ENCODE results near the gene LRRFIP1. TPM values are rescaled to one million over a fixed set of nuclear protein-coding genes. Genes with fewer than 3 reads are reported as not detected.

The LRRFIP1 gene
- total and polyA plus RNA-seq, 2 of the 13 experiments (the other 11 are each of a cell fraction or from before 2014, with no cell fraction given), result 15.9 to 40.5 TPM

DNA sequence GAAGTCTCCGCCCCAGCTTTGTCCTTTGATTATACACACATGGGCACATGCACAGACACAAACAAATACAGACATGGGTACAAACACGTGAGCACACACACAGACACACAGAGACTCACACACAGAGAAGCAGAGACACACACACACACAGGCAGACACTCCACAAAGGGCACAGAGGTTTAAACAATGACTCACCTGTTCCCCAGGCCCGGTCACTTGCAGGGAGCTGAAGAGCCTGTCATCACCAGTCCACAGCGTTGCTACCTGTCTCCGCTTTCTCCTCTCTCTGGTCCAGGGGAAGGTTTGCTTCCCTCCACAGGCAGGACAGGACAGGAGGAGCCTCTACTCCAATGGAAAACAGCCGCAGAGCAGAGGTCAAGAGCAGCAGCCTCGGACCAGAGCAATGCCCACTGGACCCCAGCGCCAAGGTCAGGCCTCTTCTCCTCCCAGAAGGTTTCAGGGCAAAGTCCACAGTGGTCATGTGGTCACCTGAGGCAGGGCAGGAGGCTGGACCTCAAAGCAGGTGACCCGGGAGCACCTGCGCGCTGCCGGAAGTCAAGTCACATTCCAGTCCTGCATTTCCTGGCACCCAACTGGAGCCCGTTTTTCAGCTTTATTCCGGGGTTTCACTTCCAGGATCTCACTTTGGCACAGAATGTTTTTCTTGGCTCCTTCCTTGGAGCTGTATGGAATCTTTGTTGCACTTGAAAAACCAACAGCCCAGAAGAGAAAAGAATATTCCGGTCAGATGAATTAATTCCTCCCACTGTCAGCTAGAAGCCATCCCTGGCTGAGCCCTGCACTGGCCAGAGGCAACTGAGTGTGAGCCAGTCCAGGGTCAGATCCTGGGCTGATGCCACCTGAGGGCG is 36.9 kb upstream of the LRRFIP1 start, which contains the start of gene RAB17 (continued):
- TF ChIP-seq AGO1 (IDR thresholded peaks at IDR 0.05; ENCODE audit: low read depth, low read length, poor library complexity, severe bottlenecking) (peak; percentile 71), ZNF383 (CRISPR knock-in tag; IDR thresholded peaks at IDR 0.05; ENCODE audit: borderline replicate concordance) (peak; percentile 88; the same call in 1 of the 2 replicates), ZNF639 (CRISPR knock-in tag; conservative IDR thresholded peaks at IDR 0.05) (peak; percentile 63; the same call in 1 of the 2 replicates), CCAR2 (optimal IDR thresholded peaks at IDR 0.05; ENCODE audit: low read depth, low read length) (peak; percentile 8), TP53 (CRISPR knock-in tag; conservative IDR thresholded peaks at IDR 0.05) (no peak; the same call in 1 of the 2 replicates), ARID3A (IDR thresholded peaks at IDR 0.05; ENCODE audit: low read depth, low read length) (no peak), ZNF589 (CRISPR knock-in tag; conservative IDR thresholded peaks at IDR 0.05) (0 out of 2 replicates have a peak, but pooled peaks have one; percentile 74), HMG20B (CRISPR knock-in tag; conservative IDR thresholded peaks at IDR 0.05) (peak; percentile 74), ZFYVE20 (CRISPR knock-in tag; IDR thresholded peaks at IDR 0.05; ENCODE audit: borderline replicate concordance, low read depth) (no peak), RORA (CRISPR knock-in tag; IDR thresholded peaks at IDR 0.05) (no peak)
- TF ChIP-seq, protein P1, sequence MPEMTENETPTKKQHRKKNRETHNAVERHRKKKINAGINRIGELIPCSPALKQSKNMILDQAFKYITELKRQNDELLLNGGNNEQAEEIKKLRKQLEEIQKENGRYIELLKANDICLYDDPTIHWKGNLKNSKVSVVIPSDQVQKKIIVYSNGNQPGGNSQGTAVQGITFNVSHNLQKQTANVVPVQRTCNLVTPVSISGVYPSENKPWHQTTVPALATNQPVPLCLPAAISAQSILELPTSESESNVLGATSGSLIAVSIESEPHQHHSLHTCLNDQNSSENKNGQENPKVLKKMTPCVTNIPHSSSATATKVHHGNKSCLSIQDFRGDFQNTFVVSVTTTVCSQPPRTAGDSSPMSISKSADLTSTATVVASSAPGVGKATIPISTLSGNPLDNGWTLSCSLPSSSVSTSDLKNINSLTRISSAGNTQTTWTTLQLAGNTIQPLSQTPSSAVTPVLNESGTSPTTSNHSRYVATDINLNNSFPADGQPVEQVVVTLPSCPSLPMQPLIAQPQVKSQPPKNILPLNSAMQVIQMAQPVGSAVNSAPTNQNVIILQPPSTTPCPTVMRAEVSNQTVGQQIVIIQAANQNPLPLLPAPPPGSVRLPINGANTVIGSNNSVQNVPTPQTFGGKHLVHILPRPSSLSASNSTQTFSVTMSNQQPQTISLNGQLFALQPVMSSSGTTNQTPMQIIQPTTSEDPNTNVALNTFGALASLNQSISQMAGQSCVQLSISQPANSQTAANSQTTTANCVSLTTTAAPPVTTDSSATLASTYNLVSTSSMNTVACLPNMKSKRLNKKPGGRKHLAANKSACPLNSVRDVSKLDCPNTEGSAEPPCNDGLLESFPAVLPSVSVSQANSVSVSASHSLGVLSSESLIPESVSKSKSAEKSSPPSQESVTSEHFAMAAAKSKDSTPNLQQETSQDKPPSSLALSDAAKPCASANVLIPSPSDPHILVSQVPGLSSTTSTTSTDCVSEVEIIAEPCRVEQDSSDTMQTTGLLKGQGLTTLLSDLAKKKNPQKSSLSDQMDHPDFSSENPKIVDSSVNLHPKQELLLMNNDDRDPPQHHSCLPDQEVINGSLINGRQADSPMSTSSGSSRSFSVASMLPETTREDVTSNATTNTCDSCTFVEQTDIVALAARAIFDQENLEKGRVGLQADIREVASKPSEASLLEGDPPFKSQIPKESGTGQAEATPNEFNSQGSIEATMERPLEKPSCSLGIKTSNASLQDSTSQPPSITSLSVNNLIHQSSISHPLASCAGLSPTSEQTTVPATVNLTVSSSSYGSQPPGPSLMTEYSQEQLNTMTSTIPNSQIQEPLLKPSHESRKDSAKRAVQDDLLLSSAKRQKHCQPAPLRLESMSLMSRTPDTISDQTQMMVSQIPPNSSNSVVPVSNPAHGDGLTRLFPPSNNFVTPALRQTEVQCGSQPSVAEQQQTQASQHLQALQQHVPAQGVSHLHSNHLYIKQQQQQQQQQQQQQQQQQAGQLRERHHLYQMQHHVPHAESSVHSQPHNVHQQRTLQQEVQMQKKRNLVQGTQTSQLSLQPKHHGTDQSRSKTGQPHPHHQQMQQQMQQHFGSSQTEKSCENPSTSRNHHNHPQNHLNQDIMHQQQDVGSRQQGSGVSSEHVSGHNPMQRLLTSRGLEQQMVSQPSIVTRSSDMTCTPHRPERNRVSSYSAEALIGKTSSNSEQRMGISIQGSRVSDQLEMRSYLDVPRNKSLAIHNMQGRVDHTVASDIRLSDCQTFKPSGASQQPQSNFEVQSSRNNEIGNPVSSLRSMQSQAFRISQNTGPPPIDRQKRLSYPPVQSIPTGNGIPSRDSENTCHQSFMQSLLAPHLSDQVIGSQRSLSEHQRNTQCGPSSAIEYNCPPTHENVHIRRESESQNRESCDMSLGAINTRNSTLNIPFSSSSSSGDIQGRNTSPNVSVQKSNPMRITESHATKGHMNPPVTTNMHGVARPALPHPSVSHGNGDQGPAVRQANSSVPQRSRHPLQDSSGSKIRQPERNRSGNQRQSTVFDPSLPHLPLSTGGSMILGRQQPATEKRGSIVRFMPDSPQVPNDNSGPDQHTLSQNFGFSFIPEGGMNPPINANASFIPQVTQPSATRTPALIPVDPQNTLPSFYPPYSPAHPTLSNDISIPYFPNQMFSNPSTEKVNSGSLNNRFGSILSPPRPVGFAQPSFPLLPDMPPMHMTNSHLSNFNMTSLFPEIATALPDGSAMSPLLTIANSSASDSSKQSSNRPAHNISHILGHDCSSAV (CRISPR knock-in tag; IDR thresholded peaks at IDR 0.05; ENCODE audit: borderline replicate concordance), result no peak; the same call in 1 of the 2 replicates

Measured in HepG2 (cell line).